ENCODE measurements around the gene DNAJB1. TPM values are rescaled to one million over a fixed set of nuclear protein-coding genes. Genes with fewer than 3 reads are reported as not detected.

DNAJB1 gene
- total and polyA plus RNA-seq, 4 donors: 34.8 to 95.8 (median 51.2) TPM

- H3K27me3 ChIP-seq (ENCODE audit: control insufficient read depth in 1 of 2, insufficient read depth in 2 of 2, low read length in 1 of 2): no peaks in the 10 kb centered on the region
- 2 to 4% methylated on average over 52 to 71 of the region's 71 CpGs for WGBS, 2 donors
- DNase-seq (peak; percentile 97 to 98), ATAC-seq (ENCODE audit: low FRiP score) (peak; percentile 98)
- intact Hi-C loops (cut with DNase I): no loop called here
- H3K9me3 ChIP-seq (ENCODE audit: control insufficient read depth, low read length): no peaks in the 10 kb centered on the region
- H3K4me3 ChIP-seq (ENCODE audit: low read length in 2 of 2): peak within 1 kb of the TSS; percentile 84 to 95
- peak within 1 kb of the TSS in 1 of 2 donors; percentile 32 for H3K27ac ChIP-seq (ENCODE audit: low read depth in 1 of 2, low read length in 2 of 2)
- H3K36me3 ChIP-seq (ENCODE audit: control insufficient read depth in 1 of 2, insufficient read depth in 2 of 2, low read length in 1 of 2): no peaks in the 10 kb centered on the region
- H3K4me1 ChIP-seq (ENCODE audit: control insufficient read depth in 1 of 2, insufficient read depth in 2 of 2, low read length in 2 of 2): no peaks in the 10 kb centered on the region
These were observed 22.0 kb downstream of the DNAJB1 start, which contains the start of gene GIPC1 for GRCh38 chr19:14496029-14496833. Gene GIPC1, minus strand, starts transcription at chr19:14496127. Its CDS starts 13,151 bp downstream, at chr19:14482976.

DNA sequence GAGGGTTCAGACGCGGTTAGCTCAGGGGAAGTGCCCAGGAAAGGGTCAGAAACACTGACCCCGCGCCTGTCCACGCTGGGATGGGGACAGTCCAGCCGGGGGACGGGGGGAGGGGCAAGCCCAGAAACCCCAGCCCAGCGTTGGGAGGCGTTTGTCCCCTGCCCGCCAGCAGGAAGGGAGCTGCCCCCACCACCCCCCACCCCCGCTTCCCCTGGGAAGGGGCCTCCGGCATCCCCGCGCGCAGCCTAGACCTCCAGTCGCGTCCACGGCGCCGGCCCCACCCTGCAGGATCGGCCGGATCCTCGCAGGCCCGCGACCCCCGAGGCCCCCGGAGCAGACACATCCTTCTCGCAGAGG is 22.5 kb downstream of the DNAJB1 start:
- Histone ChIP-seq H3K4me1 (ENCODE audit: control insufficient read depth in 1 of 2, insufficient read depth in 2 of 2, low read length in 2 of 2) (no peaks in the 10 kb centered on the region), H3K27me3 (ENCODE audit: control insufficient read depth in 1 of 2, insufficient read depth in 2 of 2, low read length in 1 of 2) (no peaks in the 10 kb centered on the region), H3K4me3 (ENCODE audit: low read length in 2 of 2) (peak overlapping the region; percentile 84 to 95), H3K9me3 (ENCODE audit: control insufficient read depth, low read length) (no peaks in the 10 kb centered on the region), H3K36me3 (ENCODE audit: control insufficient read depth in 1 of 2, insufficient read depth in 2 of 2, low read length in 1 of 2) (no peaks in the 10 kb centered on the region), H3K27ac (ENCODE audit: low read depth in 1 of 2, low read length in 2 of 2) (no peak overlapping the region)
- intact Hi-C loops (cut with DNase I): no loop called here
- peak; percentile 2 for ATAC-seq (ENCODE audit: low FRiP score)
- 0 to 1% methylated on average over 24 to 28 of the region's 28 CpGs for WGBS, 2 donors
- DNase-seq: no peak

DNA sequence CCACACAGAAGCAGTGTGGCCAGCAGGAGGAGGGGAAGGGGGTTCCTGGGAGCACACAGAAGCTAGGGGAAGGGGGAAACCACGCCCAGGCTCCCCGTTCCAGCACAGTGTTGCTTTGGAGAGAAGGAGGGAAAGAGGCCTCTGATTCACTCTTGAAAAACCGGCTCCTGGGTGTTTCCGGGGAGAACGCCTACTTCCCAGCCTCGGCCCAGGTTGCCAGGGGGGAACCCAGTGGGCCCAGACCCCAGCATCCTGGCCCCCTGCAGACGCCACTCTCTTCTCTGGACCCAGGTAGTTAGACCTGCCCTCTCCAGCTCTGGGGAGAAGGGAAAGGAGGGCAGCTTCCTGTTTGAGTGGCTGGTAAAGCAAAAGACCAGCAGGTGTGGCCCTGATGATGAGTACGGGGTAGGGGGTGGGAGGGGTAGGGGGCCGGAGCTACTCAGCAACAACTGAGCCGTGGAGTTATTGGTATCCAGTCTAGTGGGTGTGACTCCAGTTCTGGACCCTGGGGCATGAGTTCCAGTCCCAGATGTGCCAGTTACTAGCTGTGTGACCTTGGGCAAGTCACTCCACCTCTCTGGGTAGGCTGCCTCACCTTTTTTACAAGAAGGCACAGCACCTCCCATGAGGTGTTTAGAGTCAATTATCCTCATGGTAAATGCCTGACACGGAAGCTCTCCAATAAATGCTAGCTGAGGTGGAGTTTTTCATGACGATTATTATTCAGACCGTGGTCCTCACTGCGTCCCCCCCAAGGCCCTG is 23.1 kb downstream of the DNAJB1 start:
- intact Hi-C loops (cut with DNase I): no loop called here
- Histone ChIP-seq H3K4me1 (ENCODE audit: control insufficient read depth in 1 of 2, insufficient read depth in 2 of 2, low read length in 2 of 2) (no peaks in the 10 kb centered on the region), H3K27me3 (ENCODE audit: control insufficient read depth in 1 of 2, insufficient read depth in 2 of 2, low read length in 1 of 2) (no peaks in the 10 kb centered on the region), H3K36me3 (ENCODE audit: control insufficient read depth in 1 of 2, insufficient read depth in 2 of 2, low read length in 1 of 2) (no peaks in the 10 kb centered on the region), H3K9me3 (ENCODE audit: control insufficient read depth, low read length) (no peaks in the 10 kb centered on the region), H3K27ac (ENCODE audit: low read depth in 1 of 2, low read length in 2 of 2) (no peak overlapping the region), H3K4me3 (ENCODE audit: low read length in 2 of 2) (peak overlapping the region; percentile 84 to 95)
- ATAC-seq (ENCODE audit: low FRiP score) (no peak), DNase-seq (no peak)
- WGBS, 2 donors: 12 to 18% methylated on average over 14 of the region's 14 CpGs

GRCh38 chr19:14494411-14494810 is 23.8 kb downstream of the DNAJB1 start:
- Histone ChIP-seq H3K36me3 (ENCODE audit: control insufficient read depth in 1 of 2, insufficient read depth in 2 of 2, low read length in 1 of 2) (no peaks in the 10 kb centered on the region), H3K27ac (ENCODE audit: low read depth in 1 of 2, low read length in 2 of 2) (no peak overlapping the region), H3K9me3 (ENCODE audit: control insufficient read depth, low read length) (no peaks in the 10 kb centered on the region), H3K4me3 (ENCODE audit: low read length in 2 of 2) (no peak overlapping the region), H3K4me1 (ENCODE audit: control insufficient read depth in 1 of 2, insufficient read depth in 2 of 2, low read length in 2 of 2) (no peaks in the 10 kb centered on the region), H3K27me3 (ENCODE audit: control insufficient read depth in 1 of 2, insufficient read depth in 2 of 2, low read length in 1 of 2) (no peaks in the 10 kb centered on the region)
- no peak for DNase-seq
- WGBS, 2 donors: 74 to 76% methylated on average over 4 of the region's 4 CpGs
- intact Hi-C loops (cut with DNase I): no loop called here
- no peak for ATAC-seq (ENCODE audit: low FRiP score)

DNA sequence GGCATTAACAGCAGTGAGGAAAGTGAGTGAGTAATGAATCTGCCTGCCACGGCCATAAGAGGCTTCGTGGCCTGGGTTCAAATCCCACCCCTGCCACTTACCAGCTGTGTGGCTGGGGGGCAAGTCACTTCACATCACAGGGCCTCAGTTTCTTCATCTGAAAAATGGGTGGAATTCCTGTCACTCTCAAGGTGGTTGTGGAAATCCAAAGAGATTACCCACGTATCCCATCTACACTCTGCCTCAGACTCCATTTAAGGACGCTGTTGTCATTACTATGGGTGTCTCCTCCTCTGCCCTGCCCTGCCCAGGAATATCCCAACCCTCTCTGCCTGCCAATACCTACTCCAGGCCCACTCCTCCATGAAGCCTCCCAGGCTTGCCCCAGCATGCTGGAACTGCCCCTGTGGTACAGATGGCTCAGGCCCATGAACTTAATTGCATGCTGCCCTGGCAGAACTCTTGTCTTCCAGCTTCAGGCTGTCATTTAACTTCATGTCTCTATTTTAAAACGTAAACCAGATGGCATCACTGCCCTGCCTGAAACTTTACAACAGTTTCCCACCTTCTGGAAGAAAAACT is 25.4 kb downstream of the DNAJB1 start:
- Histone ChIP-seq H3K4me1 (ENCODE audit: control insufficient read depth in 1 of 2, insufficient read depth in 2 of 2, low read length in 2 of 2) (no peaks in the 10 kb centered on the region), H3K9me3 (ENCODE audit: control insufficient read depth, low read length) (no peaks in the 10 kb centered on the region), H3K36me3 (ENCODE audit: control insufficient read depth in 1 of 2, insufficient read depth in 2 of 2, low read length in 1 of 2) (peaks cover 0 to 4% of the 10 kb centered on the region in 2 donors), H3K4me3 (ENCODE audit: low read length in 2 of 2) (no peak overlapping the region), H3K27ac (ENCODE audit: low read depth in 1 of 2, low read length in 2 of 2) (no peak overlapping the region), H3K27me3 (ENCODE audit: control insufficient read depth in 1 of 2, insufficient read depth in 2 of 2, low read length in 1 of 2) (no peaks in the 10 kb centered on the region)
- WGBS, 2 donors: 67 to 76% methylated on average over 5 of the region's 5 CpGs
- DNase-seq (no peak), ATAC-seq (ENCODE audit: low FRiP score) (no peak)
- intact Hi-C loops (cut with DNase I): no loop called here

GRCh38 chr19:14487370-14488125 is 30.6 kb downstream of the DNAJB1 start:
- no peak overlapping the region for H3K4me3 ChIP-seq (ENCODE audit: low read length in 2 of 2)
- H3K4me1 ChIP-seq (ENCODE audit: control insufficient read depth in 1 of 2, insufficient read depth in 2 of 2, low read length in 2 of 2): no peaks in the 10 kb centered on the region
- ATAC-seq (ENCODE audit: low FRiP score) (no peak), DNase-seq (no peak)
- intact Hi-C loops (cut with DNase I): no loop called here
- no peak overlapping the region for H3K27ac ChIP-seq (ENCODE audit: low read depth in 1 of 2, low read length in 2 of 2)
- H3K36me3 ChIP-seq (ENCODE audit: control insufficient read depth in 1 of 2, insufficient read depth in 2 of 2, low read length in 1 of 2): peaks cover 0 to 4% of the 10 kb centered on the region in 2 donors
- WGBS, 2 donors: 94 to 95% methylated on average over 16 of the region's 16 CpGs
- H3K27me3 ChIP-seq (ENCODE audit: control insufficient read depth in 1 of 2, insufficient read depth in 2 of 2, low read length in 1 of 2): no peaks in the 10 kb centered on the region
- no peaks in the 10 kb centered on the region for H3K9me3 ChIP-seq (ENCODE audit: control insufficient read depth, low read length)

DNA sequence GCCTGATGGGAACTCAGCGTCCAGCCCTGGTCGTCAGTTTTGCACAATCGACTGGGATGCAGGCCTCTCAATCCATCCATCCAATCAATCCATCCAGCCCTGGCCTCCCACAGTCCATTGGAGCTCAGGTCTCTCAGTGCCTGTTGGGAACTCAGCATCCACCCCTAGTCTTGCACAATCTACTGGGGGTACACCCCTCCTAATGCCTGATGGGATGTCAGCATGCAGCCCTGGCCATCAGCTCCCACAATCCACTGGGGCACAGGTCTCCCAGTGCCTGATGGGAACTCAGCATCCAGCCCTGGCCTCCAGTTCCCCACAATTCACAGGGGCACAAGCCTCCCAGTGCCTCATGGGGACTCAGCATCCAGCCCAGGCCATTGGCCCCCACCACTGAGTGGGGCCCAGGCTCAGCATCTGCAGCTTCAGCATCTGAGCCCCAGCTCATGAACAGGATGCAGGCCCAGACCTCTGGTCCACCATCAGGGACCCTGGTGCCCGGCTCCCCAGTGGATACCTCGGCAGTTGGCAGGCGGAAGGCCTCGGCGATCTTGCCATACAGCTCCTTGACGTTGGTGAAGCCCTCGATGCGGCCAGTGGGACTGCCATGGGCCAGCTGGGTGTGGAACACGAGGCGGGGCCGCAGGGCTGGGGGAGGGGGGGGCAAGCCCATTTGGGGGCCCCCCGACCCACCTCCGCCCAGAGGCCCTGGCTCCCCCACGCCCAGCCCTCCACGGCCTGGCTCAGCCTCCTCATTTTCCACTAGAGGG is 35.8 kb downstream of the DNAJB1 start:
- DNase-seq: no peak
- H3K27me3 ChIP-seq (ENCODE audit: control insufficient read depth in 1 of 2, insufficient read depth in 2 of 2, low read length in 1 of 2): no peaks in the 10 kb centered on the region
- H3K4me3 ChIP-seq (ENCODE audit: low read length in 2 of 2): no peak overlapping the region
- no peaks in the 10 kb centered on the region for H3K9me3 ChIP-seq (ENCODE audit: control insufficient read depth, low read length)
- no peak for ATAC-seq (ENCODE audit: low FRiP score)
- H3K4me1 ChIP-seq (ENCODE audit: control insufficient read depth in 1 of 2, insufficient read depth in 2 of 2, low read length in 2 of 2): no peaks in the 10 kb centered on the region
- H3K27ac ChIP-seq (ENCODE audit: low read depth in 1 of 2, low read length in 2 of 2): no peak overlapping the region
- intact Hi-C loops (cut with DNase I): no loop called here
- peaks cover 0 to 3% of the 10 kb centered on the region in 2 donors for H3K36me3 ChIP-seq (ENCODE audit: control insufficient read depth in 1 of 2, insufficient read depth in 2 of 2, low read length in 1 of 2)
- 91 to 92% methylated on average over 16 to 18 of the region's 18 CpGs for WGBS, 2 donors

GRCh38 chr19:14480700-14481079 is 37.5 kb downstream of the DNAJB1 start:
- DNase-seq: no peak
- H3K36me3 ChIP-seq (ENCODE audit: control insufficient read depth in 1 of 2, insufficient read depth in 2 of 2, low read length in 1 of 2): peaks cover 0 to 3% of the 10 kb centered on the region in 2 donors
- no peak for ATAC-seq (ENCODE audit: low FRiP score)
- H3K27me3 ChIP-seq (ENCODE audit: control insufficient read depth in 1 of 2, insufficient read depth in 2 of 2, low read length in 1 of 2): no peaks in the 10 kb centered on the region
- H3K27ac ChIP-seq (ENCODE audit: low read depth in 1 of 2, low read length in 2 of 2): no peak overlapping the region
- H3K4me1 ChIP-seq (ENCODE audit: control insufficient read depth in 1 of 2, insufficient read depth in 2 of 2, low read length in 2 of 2): no peaks in the 10 kb centered on the region
- intact Hi-C loops (cut with DNase I): no loop called here
- WGBS, 2 donors: 86 to 93% methylated on average over 5 of the region's 5 CpGs
- no peaks in the 10 kb centered on the region for H3K9me3 ChIP-seq (ENCODE audit: control insufficient read depth, low read length)
- H3K4me3 ChIP-seq (ENCODE audit: low read length in 2 of 2): no peak overlapping the region

Data from aorta (tissue), 5 donors.